Prostate gland (tissue), 2 donors: Measurements from ENCODE around the gene SUN5. TPM values are rescaled to one million over a fixed set of nuclear protein-coding genes. Genes with fewer than 3 reads are reported as not detected.

Experiments used
- DNase-seq: peaks from one replicate; pipeline ENCODE4 v3.0.0-alpha.2; 2019; ENCODE audit warnings: low spot score
- H3K27ac ChIP-seq, 2 donors: fragments of 200-600 bp; sonication (generic); 2 replicates each; pipeline ENCODE4 v1.5.1; 2017 to 2019
- H3K27me3 ChIP-seq: fragments of 200-600 bp; sonication (generic); replicated peaks from 2 replicates; pipeline ENCODE4 v1.5.1; 2019; ENCODE audit not compliant: insufficient read depth
- H3K36me3 ChIP-seq, 2 donors: fragments of 200-600 bp; sonication (generic); 1 replicate in 1 of 2; 2 replicates in 1 of 2; pipeline versions ENCODE4 v1.5.1 to v1.8.1; 2017 to 2019
- H3K4me1 ChIP-seq: fragments of 200-600 bp; sonication (generic); replicated peaks from 2 replicates; pipeline ENCODE4 v1.5.1; 2019
- H3K4me3 ChIP-seq, 2 donors: fragments of 200-600 bp; sonication (generic); 2 replicates each; pipeline ENCODE4 v1.5.1; 2017 to 2019
- H3K9me3 ChIP-seq: fragments of 200-600 bp; sonication (generic); 2 replicates; pipeline ENCODE4 v1.5.1; 2017
- CTCF ChIP-seq, 4 experiments: fragments of 200-600 bp in 2 of 4; fragments of 450-650 bp in 2 of 4; sonication (generic) in 2 of 4; IDR thresholded peaks; 1 replicate in 3 of 4; 2 replicates in 1 of 4; pipeline ENCODE4 v1.5.1; 2016 to 2019; ENCODE audit warnings: antibody characterized with exemption in 4 of 4, mild to moderate bottlenecking in 2 of 4, moderate library complexity in 2 of 4
- POLR2A ChIP-seq: fragments of 450-650 bp; IDR thresholded peaks from one replicate; pipeline ENCODE4 v1.6.1; 2016; ENCODE audit warnings: antibody characterized with exemption, mild to moderate bottlenecking
- POLR2AphosphoS5 ChIP-seq: sonication (generic); formaldehyde crosslinking; IDR thresholded peaks from one replicate; pipeline ENCODE4 v1.6.1; 2017; ENCODE audit warnings: antibody characterized with exemption
- WGBS: methylation state at CpG from one replicate; pipeline ENCODE4 v1.1.5; 2018; 5-methylcytosine and 5-hydroxymethylcytosine counted together
- intact Hi-C: fragments of 100-400 bp; cut with DNase I; formaldehyde crosslinking; loops from one replicate; pipeline ENCODE4 v1.14.2; 2022
- total RNA-seq, 2 donors: library from RNA; depleted of rRNA; stranded (reverse); fragments of >200 nt; gene quantifications; one replicate each; pipeline ENCODE4 v1.1.0, GENCODE V29; 2016

The SUN5 gene
- total RNA-seq, 2 donors from 2014 or later, result 4.7 TPM; not detected in 1

- intact Hi-C loops, result no loop called here
- DNase-seq, result no peak
These were observed 33.9 kb downstream of the SUN5 start for GRCh38 chr20:32970115-32970972.

DNA sequence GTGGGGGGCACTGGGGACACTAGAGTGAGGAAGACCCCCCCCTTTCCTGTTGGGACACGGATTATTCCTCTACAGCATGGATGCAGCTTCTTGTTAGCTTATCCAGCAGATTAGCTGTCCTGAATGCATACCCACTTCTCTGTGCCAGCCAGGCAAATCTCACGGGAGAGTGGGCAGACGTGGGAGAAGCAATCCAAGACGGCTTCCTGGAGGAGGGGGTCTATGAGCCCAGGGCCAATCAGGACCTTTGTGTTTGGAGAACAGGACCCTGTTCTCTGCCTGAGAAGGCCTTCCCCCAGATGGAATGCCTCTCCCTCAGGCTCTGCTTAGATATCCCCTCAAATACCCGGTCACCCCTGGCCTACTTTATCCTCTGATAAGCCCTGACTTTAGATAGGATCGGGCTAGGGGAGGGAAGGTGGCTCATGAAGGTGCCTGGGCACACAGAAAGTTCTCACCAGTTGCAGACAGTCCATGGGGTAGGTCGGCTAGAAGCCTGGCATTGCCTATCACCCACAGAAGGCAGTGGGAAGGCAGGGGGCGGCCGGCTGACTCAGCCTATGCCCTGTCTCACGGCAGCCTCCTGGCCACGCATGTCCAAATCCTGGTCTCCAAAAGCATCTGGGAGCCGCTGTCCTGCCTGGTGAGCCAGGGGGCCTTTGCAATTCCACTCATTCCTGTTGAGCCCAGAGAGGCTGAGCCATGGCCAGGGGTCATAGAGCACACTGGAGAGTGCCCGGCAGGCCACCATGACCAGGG, 34.7 kb downstream of the SUN5 start:
- Histone ChIP-seq H3K27ac (no peak overlapping the region), H3K36me3 (no peaks in the 10 kb centered on the region), H3K27me3 (no peaks in the 10 kb centered on the region), H3K9me3 (no peaks in the 10 kb centered on the region), H3K4me1 (no peaks in the 10 kb centered on the region), H3K4me3 (no peak overlapping the region)
- intact Hi-C loops, result no loop called here
- TF ChIP-seq POLR2A (no peak), CTCF (IDR thresholded peaks at IDR 0.05) (no peak), POLR2AphosphoS5 (no peak)
- WGBS, result 93% methylated on average over 13 of the region's 13 CpGs
- DNase-seq, result no peak

More at GRCh38 chr20:32970115-32970972, 33.9 kb downstream of the SUN5 start:
- TF ChIP-seq POLR2AphosphoS5 (no peak), POLR2A (no peak), CTCF (IDR thresholded peaks at IDR 0.05) (no peak)
- Histone ChIP-seq H3K4me1 (no peaks in the 10 kb centered on the region), H3K4me3 (no peak overlapping the region), H3K27ac (no peak overlapping the region), H3K9me3 (no peaks in the 10 kb centered on the region), H3K27me3 (no peaks in the 10 kb centered on the region), H3K36me3 (no peaks in the 10 kb centered on the region)
- 91% methylated on average over 14 of the region's 15 CpGs for WGBS

DNA sequence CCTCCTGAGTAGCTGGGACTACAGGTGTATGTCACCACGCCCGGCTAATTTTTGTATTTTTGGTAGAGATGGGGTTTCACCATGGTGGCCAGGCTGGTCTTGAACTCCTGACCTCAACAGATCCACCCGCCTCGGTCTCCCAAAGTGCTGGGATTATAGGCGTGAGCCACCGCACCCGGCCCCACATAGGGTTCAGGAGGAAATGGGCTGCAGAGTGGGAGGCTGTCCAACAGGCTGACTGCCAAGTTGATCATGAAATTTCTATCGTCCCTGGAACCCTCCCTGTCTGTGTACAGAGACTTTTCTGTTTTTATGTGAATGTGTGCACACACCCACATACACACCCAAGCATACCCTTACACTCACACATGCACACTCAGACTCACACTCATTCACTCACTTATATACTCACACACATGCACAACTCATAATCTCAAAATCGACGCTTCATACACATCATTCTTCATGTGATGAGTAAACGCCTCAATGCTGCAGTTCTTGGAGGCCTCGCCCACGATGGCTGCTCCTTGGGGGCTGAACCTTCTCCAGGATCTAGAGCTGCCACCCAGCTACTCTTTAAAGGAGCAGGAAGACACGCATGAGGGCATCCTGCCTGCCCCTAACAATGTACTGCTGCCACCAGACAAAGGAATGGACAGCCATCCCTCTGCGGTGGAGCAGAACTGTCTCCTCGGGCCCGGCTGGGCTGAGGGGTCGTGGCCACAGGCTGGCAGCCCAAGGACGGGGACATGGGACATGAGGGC, 35.6 kb downstream of the SUN5 start:
- Histone ChIP-seq H3K27ac (no peak overlapping the region), H3K36me3 (no peaks in the 10 kb centered on the region), H3K27me3 (no peaks in the 10 kb centered on the region), H3K4me1 (no peaks in the 10 kb centered on the region), H3K4me3 (no peak overlapping the region), H3K9me3 (no peaks in the 10 kb centered on the region)
- intact Hi-C loops, result no loop called here
- TF ChIP-seq CTCF (IDR thresholded peaks at IDR 0.05), result no peak
- TF ChIP-seq POLR2AphosphoS5, result no peak
- TF ChIP-seq POLR2A, result no peak
- DNase-seq, result no peak
- WGBS, result 59% methylated on average over 16 of the region's 19 CpGs

DNA sequence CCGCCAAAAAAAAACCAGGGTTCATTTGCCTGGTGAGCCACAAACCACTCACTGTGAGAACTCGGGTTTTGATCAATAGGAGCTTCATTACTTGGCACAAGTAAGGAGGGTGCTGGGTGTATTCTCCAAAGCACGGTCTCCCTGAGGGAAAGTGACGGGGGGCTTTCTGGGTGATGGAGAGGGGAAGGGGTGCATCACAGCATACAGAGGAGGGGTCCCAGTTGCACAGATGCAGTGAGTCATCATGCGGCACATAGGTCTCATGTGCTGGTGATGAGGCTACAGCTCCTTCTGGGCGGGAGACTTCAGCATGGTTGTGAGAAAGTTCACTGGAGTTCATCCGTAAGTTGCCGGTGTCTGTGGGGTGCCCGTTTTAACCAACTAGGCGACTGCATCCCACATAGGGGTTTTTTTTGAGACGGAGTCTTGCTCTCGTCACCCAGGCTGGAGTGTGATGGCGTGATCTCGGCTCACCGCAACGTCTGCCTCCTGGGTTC, 36.2 kb downstream of the SUN5 start:
- DNase-seq, result no peak
- Histone ChIP-seq H3K27me3 (no peaks in the 10 kb centered on the region), H3K36me3 (no peaks in the 10 kb centered on the region), H3K4me1 (no peaks in the 10 kb centered on the region), H3K27ac (no peak overlapping the region), H3K4me3 (no peak overlapping the region), H3K9me3 (no peaks in the 10 kb centered on the region)
- 91% methylated on average over 16 of the region's 16 CpGs for WGBS
- TF ChIP-seq POLR2A (no peak), CTCF (IDR thresholded peaks at IDR 0.05) (no peak), POLR2AphosphoS5 (no peak)
- intact Hi-C loops, result no loop called here
